OCI-LY3 (cell line): ENCODE measurements around the gene PLBD2.

ENCODE experiments used
- H2AFZ ChIP-seq: fragments of 200-600, 300-600 bp; shearing (Covaris generic); 2 replicates; pipeline ENCODE4 v1.6.0; 2014; ENCODE audit warnings: antibody characterized with exemption, low read depth, low read length
- H3K27ac ChIP-seq: fragments of 200-600, 300-600 bp; sonication (generic); 2 replicates; pipeline ENCODE4 v1.5.1; 2014; ENCODE audit warnings: mild to moderate bottlenecking, low read length, moderate library complexity, mixed read lengths
- H3K27me3 ChIP-seq: fragments of 200-600, 300-600 bp; sonication (generic); 2 replicates; pipeline ENCODE4 v1.6.1; 2014; ENCODE audit warnings: low read depth, low read length, mixed read lengths
- H3K36me3 ChIP-seq: fragments of 200-600, 300-600 bp; sonication (generic); replicated peaks from 2 replicates; pipeline ENCODE3; 2014; ENCODE audit warnings: low read depth, low read length, mixed read lengths
- H3K4me1 ChIP-seq: fragments of 300-600, 200-600 bp; sonication (generic); 2 replicates; pipeline ENCODE4 v1.6.1; 2014; ENCODE audit warnings: low read length, mixed read lengths
- H3K4me2 ChIP-seq: fragments of 200-600, 300-600 bp; sonication (generic); 2 replicates; pipeline ENCODE4 v1.6.1; 2014; ENCODE audit warnings: low read length, mixed read lengths
- H3K4me3 ChIP-seq: fragments of 300-600, 200-600 bp; sonication (generic); 2 replicates; pipeline ENCODE4 v1.5.1; 2014; ENCODE audit warnings: antibody characterized with exemption, mild to moderate bottlenecking, low read length, moderate library complexity
- H3K79me2 ChIP-seq: fragments of 300-600, 200-600 bp; shearing (Covaris generic); 2 replicates; pipeline ENCODE4 v1.6.1; 2014; ENCODE audit warnings: mild to moderate bottlenecking, low read length, mixed read lengths
- H3K9ac ChIP-seq: fragments of 300-600, 200-600 bp; shearing (Covaris generic); 2 replicates; pipeline ENCODE4 v1.6.0; 2014; ENCODE audit warnings: mild to moderate bottlenecking, low read length, moderate library complexity
- H3K9me3 ChIP-seq: fragments of 200-600, 300-600 bp; shearing (Covaris generic); 2 replicates; pipeline ENCODE4 v1.6.1; 2014; ENCODE audit warnings: low read length, mixed read lengths; ENCODE audit not compliant: insufficient read depth
- H4K20me1 ChIP-seq: fragments of 200-600, 300-600 bp; sonication (generic); 2 replicates; pipeline ENCODE4 v1.6.1; 2016; ENCODE audit warnings: low read length, mixed read lengths; ENCODE audit not compliant: insufficient read depth
- CTCF ChIP-seq: fragments of 200-600, 300-600 bp; sonication (generic); IDR thresholded peaks from 2 replicates; pipeline ENCODE4 v1.5.1; 2014; ENCODE audit warnings: antibody characterized with exemption, low read length, low read depth
- EZH2phosphoT487 ChIP-seq: fragments of 200-600 bp; shearing (Covaris generic); IDR thresholded peaks from 2 replicates; pipeline ENCODE4 v1.6.1; 2018; ENCODE audit warnings: antibody characterized with exemption, mixed run types, low read depth

PLBD2 gene

GRCh38 chr12:113407931-113408600, 49.7 kb downstream of the PLBD2 start:
- H3K27ac ChIP-seq: no peak overlapping the region
- peaks cover 15% of the 10 kb centered on the region for H3K27me3 ChIP-seq
- TF ChIP-seq CTCF (no peak), EZH2phosphoT487 (no peak)
- H3K9ac ChIP-seq: no peak overlapping the region
- H3K4me2 ChIP-seq: no peak overlapping the region
- H3K36me3 ChIP-seq: no peaks in the 10 kb centered on the region
- H3K9me3 ChIP-seq: no peaks in the 10 kb centered on the region
- no peaks in the 10 kb centered on the region for H3K79me2 ChIP-seq
- H2AFZ ChIP-seq: no peak overlapping the region
- H4K20me1 ChIP-seq: no peaks in the 10 kb centered on the region
- H3K4me1 ChIP-seq: peaks cover 19% of the 10 kb centered on the region
- no peak overlapping the region for H3K4me3 ChIP-seq

- Histone ChIP-seq H3K79me2 (no peaks in the 10 kb centered on the region), H3K9me3 (no peaks in the 10 kb centered on the region), H3K4me3 (no peak overlapping the region), H4K20me1 (no peaks in the 10 kb centered on the region), H3K27ac (no peak overlapping the region), H2AFZ (no peak overlapping the region), H3K9ac (no peak overlapping the region), H3K36me3 (no peaks in the 10 kb centered on the region), H3K27me3 (peaks cover 19% of the 10 kb centered on the region), H3K4me1 (peaks cover 15% of the 10 kb centered on the region), H3K4me2 (no peak overlapping the region)
- no peak for TF ChIP-seq EZH2phosphoT487
- no peak for TF ChIP-seq CTCF
These were observed 50.4 kb downstream of the PLBD2 start for GRCh38 chr12:113408756-113409298.

- H3K79me2 ChIP-seq: no peaks in the 10 kb centered on the region
- no peaks in the 10 kb centered on the region for H4K20me1 ChIP-seq
- H2AFZ ChIP-seq: no peak overlapping the region
- TF ChIP-seq EZH2phosphoT487 (no peak), CTCF (no peak)
- H3K9ac ChIP-seq: no peak overlapping the region
- no peak overlapping the region for H3K4me3 ChIP-seq
- peaks cover 19% of the 10 kb centered on the region for H3K27me3 ChIP-seq
- H3K36me3 ChIP-seq: no peaks in the 10 kb centered on the region
- no peak overlapping the region for H3K27ac ChIP-seq
- no peak overlapping the region for H3K4me2 ChIP-seq
- peaks cover 7% of the 10 kb centered on the region for H3K4me1 ChIP-seq
- no peaks in the 10 kb centered on the region for H3K9me3 ChIP-seq
These were observed 51.2 kb downstream of the PLBD2 start for GRCh38 chr12:113409462-113410124.

- H3K36me3 ChIP-seq: no peaks in the 10 kb centered on the region
- peaks cover 16% of the 10 kb centered on the region for H3K27me3 ChIP-seq
- no peak for TF ChIP-seq CTCF
- no peak for TF ChIP-seq EZH2phosphoT487
- H3K9ac ChIP-seq: no peak overlapping the region
- H3K27ac ChIP-seq: no peak overlapping the region
- H3K4me1 ChIP-seq: peaks cover 14% of the 10 kb centered on the region
- no peak overlapping the region for H2AFZ ChIP-seq
- no peak overlapping the region for H3K4me3 ChIP-seq
- H3K4me2 ChIP-seq: no peak overlapping the region
- H3K79me2 ChIP-seq: no peaks in the 10 kb centered on the region
- no peaks in the 10 kb centered on the region for H3K9me3 ChIP-seq
- no peaks in the 10 kb centered on the region for H4K20me1 ChIP-seq
These were observed 55.1 kb downstream of the PLBD2 start for GRCh38 chr12:113413488-113413939.
